Measurements from ENCODE around the gene TOP2B. TPM values are rescaled to one million over a fixed set of nuclear protein-coding genes. Genes with fewer than 3 reads are reported as not detected.

TOP2B gene
- polyA plus RNA-seq, 1 donor (not counting 4 experiments of a cell fraction or from before 2014, with no cell fraction given) = 71.8 TPM

DNA sequence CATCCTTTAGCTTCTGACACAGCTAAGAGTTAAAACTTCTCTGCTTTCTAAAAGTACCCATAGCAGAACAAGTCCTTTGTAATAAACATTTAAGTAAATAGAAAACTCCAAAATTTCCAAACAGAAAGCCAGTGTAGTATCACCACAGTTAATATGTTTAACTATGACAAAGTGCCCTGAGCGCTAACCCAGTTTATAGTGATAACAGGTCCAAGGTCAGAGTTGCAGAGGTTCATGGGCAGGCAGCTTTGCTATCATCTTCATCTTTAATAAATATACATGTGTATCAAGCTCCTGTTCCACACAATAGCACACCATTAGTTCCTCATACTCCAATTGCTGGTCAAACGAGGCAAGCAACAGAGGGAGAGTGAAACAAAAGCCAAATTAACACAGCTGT lies 12.4 kb upstream of the TOP2B start:
- Histone ChIP-seq H3K9me3 (ENCODE audit: control insufficient read depth, low read depth, low read length) (no peaks in the 10 kb centered on the region), H4K20me1 (ENCODE audit: control insufficient read depth, extremely low read depth, insufficient read depth, low read length) (no peaks in the 10 kb centered on the region), H3K9ac (ENCODE audit: control insufficient read depth, extremely low read depth, insufficient read depth, low read length) (no peak overlapping the region), H2AFZ (ENCODE audit: control insufficient read depth, low read length) (no peak overlapping the region), H3K4me2 (ENCODE audit: control insufficient read depth, extremely low read depth, insufficient read depth, low read depth, low read length) (no peak overlapping the region), H3K4me3 (ENCODE audit: control insufficient read depth in 2 of 3, extremely low read depth in 1 of 3, insufficient read depth in 2 of 3, low read depth in 1 of 3, low read length in 3 of 3) (no peak overlapping the region), H3K27ac (ENCODE audit: control insufficient read depth, insufficient read depth, low read length) (no peak overlapping the region), H3K79me2 (ENCODE audit: control insufficient read depth, insufficient read depth, low read length) (no peaks in the 10 kb centered on the region), H3K4me1 (ENCODE audit: control insufficient read depth, extremely low read depth, insufficient read depth, low read length) (no peaks in the 10 kb centered on the region), H3K9me1 (ENCODE audit: control insufficient read depth, extremely low read depth, insufficient read depth, low read length) (no peaks in the 10 kb centered on the region), H3K36me3 (ENCODE audit: control insufficient read depth in 2 of 2, extremely low read depth in 1 of 2, insufficient read depth in 2 of 2, low read length in 2 of 2) (no peaks in the 10 kb centered on the region), H3K27me3 (ENCODE audit: control insufficient read depth, extremely low read depth, insufficient read depth, low read length) (no peaks in the 10 kb centered on the region)
- DNase-seq (ENCODE audit: low read depth, low spot score) (no peak), FAIRE-seq (no peak)
- dilution Hi-C loops (cut with MboI; ENCODE audit: extremely low pct_ligation_motif_present, low sequenced_read_pairs) = no loop called here
- TF ChIP-seq, protein P1, sequence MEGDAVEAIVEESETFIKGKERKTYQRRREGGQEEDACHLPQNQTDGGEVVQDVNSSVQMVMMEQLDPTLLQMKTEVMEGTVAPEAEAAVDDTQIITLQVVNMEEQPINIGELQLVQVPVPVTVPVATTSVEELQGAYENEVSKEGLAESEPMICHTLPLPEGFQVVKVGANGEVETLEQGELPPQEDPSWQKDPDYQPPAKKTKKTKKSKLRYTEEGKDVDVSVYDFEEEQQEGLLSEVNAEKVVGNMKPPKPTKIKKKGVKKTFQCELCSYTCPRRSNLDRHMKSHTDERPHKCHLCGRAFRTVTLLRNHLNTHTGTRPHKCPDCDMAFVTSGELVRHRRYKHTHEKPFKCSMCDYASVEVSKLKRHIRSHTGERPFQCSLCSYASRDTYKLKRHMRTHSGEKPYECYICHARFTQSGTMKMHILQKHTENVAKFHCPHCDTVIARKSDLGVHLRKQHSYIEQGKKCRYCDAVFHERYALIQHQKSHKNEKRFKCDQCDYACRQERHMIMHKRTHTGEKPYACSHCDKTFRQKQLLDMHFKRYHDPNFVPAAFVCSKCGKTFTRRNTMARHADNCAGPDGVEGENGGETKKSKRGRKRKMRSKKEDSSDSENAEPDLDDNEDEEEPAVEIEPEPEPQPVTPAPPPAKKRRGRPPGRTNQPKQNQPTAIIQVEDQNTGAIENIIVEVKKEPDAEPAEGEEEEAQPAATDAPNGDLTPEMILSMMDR (optimal IDR thresholded peaks at IDR 0.05 in 1 of 3, IDR thresholded peaks at IDR 0.05 in 1 of 3, conservative IDR thresholded peaks at IDR 0.05 in 1 of 3; ENCODE audit: extremely low read depth in 1 of 3, insufficient read depth in 2 of 3, low read length in 3 of 3) = no peak
- TF ChIP-seq EZH2 (IDR thresholded peaks at IDR 0.05; ENCODE audit: low read length) = no peak

DNA sequence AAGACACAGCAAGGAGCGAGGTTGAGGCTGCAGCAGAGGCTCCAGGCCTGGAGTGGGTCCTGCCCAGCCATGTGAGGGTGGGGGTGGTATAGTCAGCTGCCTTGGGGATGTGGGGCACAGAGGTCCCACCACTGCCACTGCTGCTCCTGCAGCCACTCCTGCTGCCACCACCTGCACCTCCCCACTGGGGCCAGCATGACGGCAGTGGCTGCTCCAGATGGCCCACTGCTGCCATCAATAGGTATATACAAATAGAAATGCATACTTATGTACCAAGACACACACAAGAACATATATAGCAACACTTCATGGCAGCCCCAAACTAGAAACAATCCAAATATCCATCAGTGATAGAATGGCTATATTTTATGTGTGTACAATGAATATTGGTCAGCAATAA lies 10.0 kb upstream of the TOP2B start:
- FAIRE-seq = no peak
- TF ChIP-seq, protein P1 (optimal IDR thresholded peaks at IDR 0.05 in 1 of 3, IDR thresholded peaks at IDR 0.05 in 1 of 3, conservative IDR thresholded peaks at IDR 0.05 in 1 of 3; ENCODE audit: extremely low read depth in 1 of 3, insufficient read depth in 2 of 3, low read length in 3 of 3) = no peak
- TF ChIP-seq EZH2 (IDR thresholded peaks at IDR 0.05; ENCODE audit: low read length) = no peak
- no peak overlapping the region for H3K27ac ChIP-seq (ENCODE audit: control insufficient read depth, insufficient read depth, low read length)
- no peaks in the 10 kb centered on the region for H3K9me3 ChIP-seq (ENCODE audit: control insufficient read depth, low read depth, low read length)
- no peak overlapping the region for H3K4me3 ChIP-seq (ENCODE audit: control insufficient read depth in 2 of 3, extremely low read depth in 1 of 3, insufficient read depth in 2 of 3, low read depth in 1 of 3, low read length in 3 of 3)
- H3K9me1 ChIP-seq (ENCODE audit: control insufficient read depth, extremely low read depth, insufficient read depth, low read length) = no peaks in the 10 kb centered on the region
- H3K9ac ChIP-seq (ENCODE audit: control insufficient read depth, extremely low read depth, insufficient read depth, low read length) = no peak overlapping the region
- H2AFZ ChIP-seq (ENCODE audit: control insufficient read depth, low read length) = no peak overlapping the region
- dilution Hi-C loops (cut with MboI; ENCODE audit: extremely low pct_ligation_motif_present, low sequenced_read_pairs) = no loop called here
- no peak for DNase-seq (ENCODE audit: low read depth, low spot score)
- H3K79me2 ChIP-seq (ENCODE audit: control insufficient read depth, insufficient read depth, low read length) = no peaks in the 10 kb centered on the region
- no peaks in the 10 kb centered on the region for H3K27me3 ChIP-seq (ENCODE audit: control insufficient read depth, extremely low read depth, insufficient read depth, low read length)
- no peaks in the 10 kb centered on the region for H4K20me1 ChIP-seq (ENCODE audit: control insufficient read depth, extremely low read depth, insufficient read depth, low read length)
- H3K36me3 ChIP-seq (ENCODE audit: control insufficient read depth in 2 of 2, extremely low read depth in 1 of 2, insufficient read depth in 2 of 2, low read length in 2 of 2) = no peaks in the 10 kb centered on the region
- H3K4me2 ChIP-seq (ENCODE audit: control insufficient read depth, extremely low read depth, insufficient read depth, low read depth, low read length) = no peak overlapping the region
- H3K4me1 ChIP-seq (ENCODE audit: control insufficient read depth, extremely low read depth, insufficient read depth, low read length) = no peaks in the 10 kb centered on the region
